NCI-H187 treated with DMSO at 0.1 percent for 48 hours (cell line): Measurements from ENCODE around the gene DLGAP4.

Experiments used
- DNase-seq: peaks from one replicate; lab custom pipeline; 2025; lab: John Stamatoyannopoulos, UW

DLGAP4 gene

GRCh38 chr20:36411861-36412454 is 105.8 kb downstream of the DLGAP4 start:
- DNase-seq, result no peak

- DNase-seq, result no peak
These were observed 109.4 kb downstream of the DLGAP4 start for GRCh38 chr20:36415475-36416002.

DNA sequence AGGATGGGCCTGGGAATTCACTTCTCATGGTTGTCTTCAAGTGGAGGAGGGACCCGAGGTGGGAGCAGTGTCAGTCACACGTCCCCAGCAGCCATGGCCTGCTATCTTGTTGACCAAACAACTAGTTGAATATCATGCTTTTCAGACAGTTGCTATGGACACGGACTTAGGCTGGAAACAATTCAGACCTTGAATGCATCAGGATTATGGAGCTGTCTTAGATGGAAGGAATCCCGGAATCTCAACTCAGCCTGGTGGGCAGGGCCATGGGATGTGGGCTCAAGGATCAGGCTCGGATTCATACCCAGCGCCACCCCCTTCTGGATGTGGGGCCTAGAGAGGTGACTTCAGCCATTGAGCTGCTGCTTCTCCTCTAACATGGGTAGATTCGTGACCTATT is 112.6 kb downstream of the DLGAP4 start:
- no peak for DNase-seq

- no peak for DNase-seq
These were observed 115.5 kb downstream of the DLGAP4 start for GRCh38 chr20:36421641-36422040.

GRCh38 chr20:36424314-36424713 is 118.2 kb downstream of the DLGAP4 start:
- no peak for DNase-seq

- no peak for DNase-seq
These were observed 119.0 kb downstream of the DLGAP4 start for GRCh38 chr20:36425166-36425565.

GRCh38 chr20:36431604-36432003 is 125.5 kb downstream of the DLGAP4 start:
- DNase-seq, result no peak

DNA sequence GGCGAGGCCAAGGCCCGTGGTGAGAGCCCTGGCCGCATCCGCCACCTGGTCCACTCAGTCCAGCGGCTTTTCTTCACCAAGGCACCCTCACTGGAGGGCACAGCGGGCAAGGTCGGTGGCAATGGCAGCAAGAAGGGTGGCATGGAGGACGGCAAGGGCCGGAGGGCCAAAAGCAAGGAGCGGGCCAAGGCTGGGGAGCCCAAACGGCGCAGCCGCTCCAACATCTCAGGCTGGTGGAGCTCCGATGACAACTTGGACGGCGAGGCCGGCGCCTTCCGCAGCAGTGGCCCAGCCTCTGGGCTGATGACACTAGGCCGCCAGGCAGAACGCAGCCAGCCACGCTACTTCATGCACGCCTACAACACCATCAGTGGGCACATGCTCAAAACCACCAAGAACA is 126.0 kb downstream of the DLGAP4 start:
- no peak for DNase-seq

DNA sequence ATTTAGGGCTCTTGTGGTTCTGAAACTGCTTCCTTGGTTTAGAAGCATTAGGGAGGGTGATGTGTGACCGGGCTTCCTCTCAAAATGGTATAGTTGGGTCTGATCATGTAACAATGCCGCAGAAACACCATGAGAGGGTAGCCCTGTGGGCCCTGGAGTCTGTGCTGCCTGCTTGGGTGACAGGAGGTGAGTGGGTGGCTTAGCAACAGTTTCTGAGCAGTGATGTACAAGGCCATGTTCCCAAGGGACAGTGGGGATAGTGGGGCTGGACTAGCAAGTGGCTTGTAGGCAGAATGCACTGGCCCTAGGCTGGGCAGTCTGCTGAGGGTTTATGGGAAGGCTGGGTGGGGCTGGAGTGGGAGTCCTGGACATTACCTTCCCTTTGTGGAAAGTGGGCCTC is 128.2 kb downstream of the DLGAP4 start:
- no peak for DNase-seq

GRCh38 chr20:36435124-36435523 is 129.0 kb downstream of the DLGAP4 start:
- no peak for DNase-seq

DNA sequence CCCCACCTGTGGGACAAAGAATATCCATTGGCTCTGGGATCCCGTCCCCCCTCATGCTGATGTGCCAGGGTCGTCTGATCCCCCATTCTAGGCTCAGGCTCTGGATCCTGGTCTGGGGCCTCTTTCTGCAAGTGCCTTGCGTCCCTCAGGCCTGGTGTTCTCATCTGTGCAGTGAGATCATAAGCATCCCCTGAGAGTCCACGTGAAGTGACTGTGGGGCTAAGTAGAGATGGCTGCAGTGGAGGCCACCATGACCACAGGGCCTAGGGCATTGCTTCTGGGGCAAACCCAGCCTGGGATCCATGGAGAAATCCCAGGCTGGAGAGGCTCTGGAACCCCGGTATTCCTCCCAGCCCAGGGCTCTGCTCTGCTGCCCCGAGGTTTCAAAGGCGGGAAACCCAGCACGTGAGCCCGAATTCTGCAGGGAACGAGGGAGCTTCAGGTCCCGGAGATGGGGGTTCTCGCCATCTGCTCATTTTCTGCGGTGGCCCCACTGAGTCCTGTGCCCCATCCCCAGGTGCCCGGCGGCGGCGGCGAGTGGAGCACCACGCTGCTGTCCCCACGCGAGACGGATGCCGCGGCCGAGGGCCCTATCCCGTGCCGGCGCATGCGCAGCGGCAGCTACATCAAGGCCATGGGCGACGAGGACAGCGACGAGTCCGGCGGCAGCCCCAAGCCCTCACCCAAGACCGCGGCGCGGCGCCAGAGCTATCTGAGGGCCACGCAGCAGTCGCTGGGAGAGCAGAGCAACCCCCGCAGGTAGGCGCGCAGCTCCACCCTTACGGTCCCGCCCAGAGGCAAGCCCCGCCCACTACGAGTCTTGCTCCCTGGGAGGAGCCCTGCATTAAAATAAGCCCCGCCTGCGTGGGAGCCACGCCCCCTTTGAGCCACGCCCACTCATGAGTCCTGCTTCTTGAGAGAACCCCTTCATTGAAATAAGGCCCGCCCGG is 129.7 kb downstream of the DLGAP4 start:
- DNase-seq, result peak; percentile 65

- DNase-seq, result no peak
These were observed 133.0 kb downstream of the DLGAP4 start for GRCh38 chr20:36439040-36439730.

DNA sequence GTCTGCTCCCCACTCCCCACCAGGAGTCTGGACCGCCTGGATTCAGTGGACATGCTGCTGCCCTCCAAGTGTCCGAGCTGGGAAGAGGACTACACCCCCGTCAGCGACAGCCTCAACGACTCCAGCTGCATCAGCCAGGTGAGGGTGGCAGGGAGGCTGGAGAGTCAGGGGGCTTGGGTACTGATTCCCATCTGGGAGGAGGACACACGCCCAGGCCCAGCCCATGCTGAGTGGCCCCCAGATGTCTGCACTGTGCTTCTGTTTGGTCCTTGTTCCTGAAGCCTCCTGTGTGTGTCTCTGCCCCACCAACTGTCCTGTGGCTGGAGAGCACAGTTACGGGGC is 133.6 kb downstream of the DLGAP4 start:
- no peak for DNase-seq

DNA sequence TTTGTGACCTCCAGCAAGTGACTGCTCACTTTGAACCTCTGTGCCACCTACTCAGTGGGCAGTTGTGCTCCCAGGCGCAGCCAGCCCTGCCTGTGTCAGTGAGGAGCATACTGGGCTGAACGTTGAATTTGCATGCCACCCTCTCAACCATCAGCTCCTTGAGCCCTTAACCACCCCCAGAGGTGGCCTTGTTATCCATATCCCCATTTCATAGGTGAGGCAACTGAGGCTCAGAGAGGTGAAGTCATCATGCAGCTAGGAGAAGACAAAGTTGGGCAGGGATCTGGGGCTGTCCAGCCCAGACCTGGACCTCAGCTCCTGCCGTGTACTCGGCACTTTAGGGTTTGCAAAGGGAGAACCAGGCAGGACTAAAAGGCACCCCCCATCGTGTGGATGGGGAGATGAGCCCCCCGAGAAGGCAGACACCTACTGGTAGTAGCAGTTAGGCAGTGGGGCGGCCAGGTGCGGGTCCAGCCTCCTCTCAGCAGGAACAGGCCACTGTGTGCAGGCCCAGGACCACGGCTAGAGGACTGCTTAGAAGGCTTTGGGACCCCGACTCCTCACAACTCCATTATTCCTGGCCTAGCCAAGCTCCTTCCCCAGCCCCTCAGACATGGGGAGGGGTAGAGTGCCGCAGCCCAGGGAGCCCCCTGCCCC is 134.4 kb downstream of the DLGAP4 start:
- DNase-seq, result no peak

GRCh38 chr20:36441027-36441414 is 134.9 kb downstream of the DLGAP4 start:
- DNase-seq, result no peak

- no peak for DNase-seq
These were observed 135.3 kb downstream of the DLGAP4 start for GRCh38 chr20:36441416-36441815.

- no peak for DNase-seq
These were observed 139.7 kb downstream of the DLGAP4 start for GRCh38 chr20:36445847-36446246.

- no peak for DNase-seq
These were observed 140.4 kb downstream of the DLGAP4 start for GRCh38 chr20:36446557-36446956.

- no peak for DNase-seq
These were observed 141.0 kb downstream of the DLGAP4 start for GRCh38 chr20:36447101-36447500.

- no peak for DNase-seq
These were observed 143.5 kb downstream of the DLGAP4 start for GRCh38 chr20:36449663-36450062.

DNA sequence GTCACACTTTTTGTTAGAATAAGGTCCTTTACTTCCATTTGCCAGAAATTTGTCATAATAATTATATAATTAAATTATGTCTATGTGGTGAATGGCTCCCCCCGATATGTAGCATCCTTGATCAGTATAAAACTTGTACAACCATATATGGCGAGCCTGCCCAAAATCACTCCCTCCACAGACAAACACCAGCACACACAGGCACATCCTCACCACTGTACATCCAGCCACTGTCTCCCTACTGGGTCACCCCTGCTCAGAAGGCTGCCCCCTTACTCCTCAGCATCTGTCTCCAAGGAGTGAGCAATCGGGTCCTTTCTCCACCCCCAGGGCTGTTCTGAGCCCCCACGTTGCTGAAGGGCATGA is 148.2 kb downstream of the DLGAP4 start:
- DNase-seq, result no peak

DNA sequence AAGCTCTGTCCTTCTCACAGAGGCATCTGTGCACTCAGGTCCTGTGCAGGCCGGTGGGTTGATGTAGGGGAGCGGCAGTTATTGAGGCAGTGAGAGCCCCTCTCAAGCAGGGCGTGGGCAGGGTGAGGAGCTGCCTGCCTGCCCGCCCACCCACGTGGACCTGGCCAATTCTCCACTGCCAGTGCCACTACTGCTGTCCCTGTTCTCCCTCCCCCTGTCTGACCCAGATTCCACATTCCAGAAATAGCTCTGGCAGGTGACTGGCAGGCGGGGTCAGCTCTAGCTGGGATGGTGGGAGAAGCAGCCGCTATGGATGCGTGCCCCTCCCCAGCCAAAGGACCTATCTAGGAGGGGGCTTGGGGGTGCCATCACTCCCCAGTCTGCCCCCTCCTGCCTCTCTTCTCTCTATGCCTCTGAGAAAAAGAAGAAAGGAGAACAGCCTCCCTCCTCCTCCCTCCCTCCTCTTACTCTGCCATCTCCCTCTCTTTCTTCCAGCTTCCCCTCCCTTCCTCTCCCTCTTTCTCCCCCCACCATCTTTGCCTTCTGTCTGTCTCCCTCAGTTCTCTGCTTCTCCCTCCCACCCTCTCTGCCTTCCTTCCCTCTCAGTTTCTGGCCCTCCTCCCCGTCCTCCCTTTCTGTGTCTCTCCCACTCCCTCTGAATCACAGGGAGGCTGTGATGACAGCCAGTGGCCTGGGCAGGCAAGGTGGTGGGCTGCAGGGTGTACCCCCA is 148.7 kb downstream of the DLGAP4 start:
- DNase-seq, result no peak
